Pancreas (tissue), 10 donors: ENCODE results near the gene POMT1. TPM values are rescaled to one million over a fixed set of nuclear protein-coding genes. Genes with fewer than 3 reads are reported as not detected.

Experiments
- ATAC-seq, 4 donors: fragments of 200-7000 bp; cut with Tn5 transposase; one replicate each; pipeline versions ENCODE4 v1.8.0 to v1.9.1; 2020; ENCODE audit warnings: mild to moderate bottlenecking in 4 of 4, moderate library complexity in 4 of 4
- DNase-seq, 6 donors: peaks; one replicate each; pipeline ENCODE4 v3.0.0-alpha.2; 2020
- FAIRE-seq: peaks from 2 replicates; lab custom pipeline; 2012; peaks lifted over from hg19 to GRCh38; lab: Jason Lieb, UNC
- H3K27ac ChIP-seq, 4 donors: fragments of 200-600 bp; sonication (generic); 1 replicate in 3 of 4; 2 replicates in 1 of 4; pipeline versions ENCODE4 v1.5.0 to v1.8.0; 2020
- H3K27me3 ChIP-seq, 4 donors: fragments of 200-600 bp; one replicate each; pipeline ENCODE4 v1.8.0; 2021
- H3K36me3 ChIP-seq, 3 donors: fragments of 200-600 bp; sonication (generic) in 1 of 3; one replicate each; pipeline versions ENCODE4 v1.5.0 to v1.8.0; 2020 to 2021
- H3K4me1 ChIP-seq, 3 donors: fragments of 200-600 bp; one replicate each; pipeline ENCODE4 v1.8.0; 2021
- H3K4me3 ChIP-seq, 4 donors: fragments of 200-600 bp; sonication (generic) in 2 of 4; one replicate each; pipeline versions ENCODE4 v1.5.0 to v1.8.0; 2020 to 2021
- H3K9me3 ChIP-seq, 4 donors: fragments of 200-600 bp; one replicate each; pipeline ENCODE4 v1.8.0; 2021
- CTCF ChIP-seq, 4 donors: fragments of 200-600 bp; sonication (generic) in 3 of 4; IDR thresholded peaks; one replicate each; pipeline versions ENCODE4 v1.5.0 to v1.8.0; 2021; ENCODE audit warnings: antibody characterized with exemption in 4 of 4
- WGBS, 2 donors: extraction: QIAGEN DNeasy Blood & Tissue Kit; methylation state at CpG; one replicate each; pipeline ENCODE4 v1.1.7; 2013; 5-methylcytosine and 5-hydroxymethylcytosine counted together
- intact Hi-C, 3 donors: fragments of 100-400 bp; cut with DNase I; formaldehyde crosslinking; loops; one replicate each; pipeline versions ENCODE4 v1.11.1 to v1.14.2; 2022
- polyA plus RNA-seq, 2 donors: library from polyadenylated mRNA; stranded (reverse); fragments of 200-250 nt; gene quantifications; one replicate each; pipeline ENCODE4 v1.2.3, GENCODE V29; 2013
- total RNA-seq, 6 donors: library from RNA; stranded (reverse); fragmentation: NEBNext Ultra II Directional in 4 of 6; extraction: Animal tissue kit (Norgen Biotek cat#: 25700) in 4 of 6; gene quantifications; one replicate each; pipeline versions ENCODE4 v1.2.1 to v1.2.4, GENCODE V29; 2021 to 2023
- donor health status: healthy with polysubstance abuse.
- donor health status: DM: no; HTN: no; CAD: no; lungs with moderate emphysema.
- donor health status: DM: no; HTN: no; CAD: no.
- donor health status: control.
- donor health status: control.
- donor health status: Bipolar disorder and iron deficiency.
- donor health status: DM: yes; HTN: yes; CAD: no.
- donor health status: DM: no; HTN: no; CAD: no.
- donor health status: DM: no; HTN: no; CAD: no.
- donor health status: DM: yes; HTN: yes; CAD: no.

Gene POMT1
- total and polyA plus RNA-seq, 8 donors = 11.3 to 66.5 (median 16.5) TPM

DNA sequence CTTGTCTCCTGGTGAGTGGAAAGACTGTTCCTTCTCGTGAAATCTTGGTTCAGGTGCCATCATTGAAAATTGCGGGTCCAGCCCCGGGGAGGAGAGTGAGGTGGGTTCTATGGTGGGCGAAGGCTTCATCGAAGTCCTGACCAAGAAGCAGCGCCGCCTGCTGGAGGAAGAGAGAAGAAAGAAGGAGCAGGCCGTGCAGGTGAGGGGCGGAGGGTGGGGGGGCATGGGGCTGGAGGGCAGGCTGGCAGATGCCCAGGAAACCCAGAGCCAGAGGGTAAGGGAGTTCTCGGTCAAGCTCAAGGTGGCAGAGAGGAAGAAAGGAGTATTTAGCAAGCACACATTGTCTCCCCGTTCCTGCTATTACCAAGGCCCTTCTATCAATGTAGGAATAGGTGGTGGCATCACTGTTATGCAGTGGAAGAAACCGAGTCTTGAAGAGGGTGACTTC, 24.3 kb upstream of the POMT1 start:
- DNase-seq (peak in 4 of 6 donors; percentile 45 to 79 (median 54)), ATAC-seq (peak in 3 of 4 donors; percentile 31 to 51 (median 41)), FAIRE-seq (no peak)
- WGBS, 2 donors = 50 to 52% methylated on average over 12 of the region's 12 CpGs
- Histone ChIP-seq H3K4me1 (no peaks in the 10 kb centered on the region), H3K36me3 (peaks cover 17 to 79% (median 68%) of the 10 kb centered on the region in 3 donors), H3K27ac (no peak overlapping the region), H3K9me3 (no peaks in the 10 kb centered on the region), H3K27me3 (no peaks in the 10 kb centered on the region), H3K4me3 (no peak overlapping the region)
- TF ChIP-seq CTCF (IDR thresholded peaks at IDR 0.05) = peak; percentile 13 to 34 (median 22)
- intact Hi-C loops = loop anchor here in 1 of 3 donors (10.0 kb wide), 1 partner anchor 124 kb away; no protein-coding TSS in a partner anchor

DNA sequence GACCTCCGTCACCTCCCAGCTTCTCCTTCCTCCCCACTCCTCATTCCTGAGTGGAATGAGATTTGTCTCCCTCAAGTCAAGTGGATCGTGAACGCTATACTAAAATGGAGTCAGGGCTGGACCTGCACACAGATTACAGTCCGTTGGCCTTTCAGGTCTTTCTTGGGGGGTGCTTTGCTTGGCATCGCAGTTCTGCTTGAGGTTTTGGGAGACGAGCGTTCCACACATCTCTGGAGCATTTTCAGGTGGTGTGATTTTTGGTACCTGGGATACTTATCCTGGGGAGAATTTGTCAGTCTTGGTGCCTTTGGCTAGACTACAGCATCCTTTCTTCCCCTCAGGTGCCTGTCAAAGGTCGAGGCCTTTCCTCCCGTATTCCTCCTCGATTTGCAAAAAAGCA, 23.8 kb upstream of the POMT1 start:
- Histone ChIP-seq H3K4me1 (no peaks in the 10 kb centered on the region), H3K4me3 (no peak overlapping the region), H3K27ac (no peak overlapping the region), H3K36me3 (peaks cover 17 to 79% (median 68%) of the 10 kb centered on the region in 3 donors), H3K9me3 (no peaks in the 10 kb centered on the region), H3K27me3 (no peaks in the 10 kb centered on the region)
- no peak for ATAC-seq
- peak in 1 of 6 donors; percentile 2 for DNase-seq
- WGBS, 2 donors = 87 to 89% methylated on average over 10 of the region's 10 CpGs
- intact Hi-C loops = loop anchor here in 1 of 3 donors (10.0 kb wide), 1 partner anchor 124 kb away; no protein-coding TSS in a partner anchor
- TF ChIP-seq CTCF (IDR thresholded peaks at IDR 0.05) = no peak
- FAIRE-seq = no peak

DNA sequence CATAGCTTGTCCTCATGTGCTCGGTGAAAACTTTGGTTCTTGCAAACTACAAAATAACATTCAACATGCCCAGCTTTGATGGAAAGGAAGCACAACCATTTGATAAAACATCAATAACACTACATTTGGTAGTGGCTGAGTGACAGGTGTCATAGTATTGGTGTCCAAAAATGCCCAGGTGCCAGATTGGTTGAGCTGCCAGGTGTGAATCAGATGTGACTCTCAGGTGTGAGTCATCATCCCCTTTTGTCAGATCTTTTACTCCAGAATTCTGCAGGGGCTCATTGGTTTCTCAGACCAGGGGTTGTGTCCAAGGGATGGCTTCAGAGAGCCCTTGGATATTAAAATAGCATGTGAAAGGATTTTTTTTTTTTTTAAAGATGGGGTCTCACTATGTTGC, 22.5 kb upstream of the POMT1 start:
- Histone ChIP-seq H3K27ac (no peak overlapping the region), H3K9me3 (no peaks in the 10 kb centered on the region), H3K36me3 (peaks cover 17 to 80% (median 73%) of the 10 kb centered on the region in 3 donors), H3K4me1 (no peaks in the 10 kb centered on the region), H3K4me3 (no peak overlapping the region), H3K27me3 (no peaks in the 10 kb centered on the region)
- TF ChIP-seq CTCF (IDR thresholded peaks at IDR 0.05) = no peak
- 91 to 94% methylated on average over 1 of the region's 1 CpG for WGBS, 2 donors
- DNase-seq (no peak), ATAC-seq (no peak), FAIRE-seq (no peak)
- intact Hi-C loops = no loop called here

DNA sequence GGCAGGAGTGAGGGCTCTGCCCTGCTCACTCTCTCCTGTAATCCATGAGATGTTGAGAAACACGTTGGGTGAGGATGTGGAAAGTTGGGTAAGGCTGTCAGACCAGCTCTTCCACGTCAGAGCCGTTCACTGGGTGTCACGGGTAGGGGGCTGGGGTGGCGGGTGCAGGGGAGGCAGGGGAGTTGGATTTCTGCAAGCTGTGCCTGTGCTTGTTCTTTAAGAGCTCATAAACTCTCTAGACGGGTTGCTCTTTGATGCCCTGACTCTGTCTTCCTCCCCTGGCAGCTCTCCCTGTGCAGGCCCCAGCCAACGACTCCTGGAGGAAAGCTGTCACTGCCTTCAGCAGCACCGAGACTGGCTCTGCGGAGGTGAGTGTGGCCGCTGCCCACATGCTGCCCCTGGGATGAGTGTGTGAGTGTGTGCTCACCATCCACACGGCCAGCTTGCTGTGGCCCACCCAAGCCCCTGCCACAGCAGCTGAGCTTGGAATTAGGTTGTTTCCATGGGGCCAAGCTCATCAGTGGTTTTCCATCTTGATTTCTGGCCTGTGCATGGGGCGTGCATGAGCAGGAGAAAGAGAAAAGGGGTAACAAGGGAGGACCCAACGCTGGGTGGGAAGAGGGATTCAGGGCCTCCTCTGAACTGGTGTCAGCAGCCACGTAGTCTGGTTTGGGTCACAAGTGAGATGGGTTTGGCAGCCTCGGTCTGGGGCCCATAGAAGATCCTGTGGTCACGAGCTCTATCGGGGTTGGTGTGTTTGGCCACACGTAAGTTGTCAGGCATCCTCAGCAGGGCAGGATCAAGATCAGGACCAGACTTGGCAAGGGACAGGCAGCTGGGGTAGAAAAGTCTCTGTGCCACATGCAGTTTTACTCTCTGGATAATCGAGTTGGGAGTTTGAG, 21.0 kb upstream of the POMT1 start:
- no peaks in the 10 kb centered on the region for H3K4me1 ChIP-seq
- WGBS, 2 donors = 86 to 87% methylated on average over 19 of the region's 19 CpGs
- no peak overlapping the region for H3K27ac ChIP-seq
- no peak for ATAC-seq
- DNase-seq = peak in 1 of 6 donors; percentile 36
- no peak for TF ChIP-seq CTCF (IDR thresholded peaks at IDR 0.05)
- no peaks in the 10 kb centered on the region for H3K27me3 ChIP-seq
- no peaks in the 10 kb centered on the region for H3K9me3 ChIP-seq
- FAIRE-seq = no peak
- H3K4me3 ChIP-seq = no peak overlapping the region
- peaks cover 7 to 80% (median 71%) of the 10 kb centered on the region in 3 donors for H3K36me3 ChIP-seq
- intact Hi-C loops = no loop called here
